Right lobe of liver (tissue), 4 donors: ENCODE results near the gene SEMA4D.

Experiments
- CTCF ChIP-seq, 4 donors: fragments of 200-600 bp in 3 of 4; fragments of 450-650 bp in 1 of 4; IDR thresholded peaks; one replicate each; pipeline versions ENCODE4 v1.5.1 to v1.8.0; 2016 to 2022; ENCODE audit warnings: antibody characterized with exemption in 4 of 4, mild to moderate bottlenecking in 2 of 4
- POLR2A ChIP-seq: fragments of 450-650 bp; IDR thresholded peaks from one replicate; pipeline ENCODE4 v1.6.1; 2017; ENCODE audit warnings: antibody characterized with exemption, mild to moderate bottlenecking
- donor health status: DM: no; HTN: no; CAD: no.
- donor health status: DM: no; HTN: no; CAD: no.
- donor health status: DM: no; HTN: yes; CAD: no.

GRCh38 chr9:89404074-89404473 is 93.8 kb downstream of the SEMA4D start:
- TF ChIP-seq POLR2A (no peak), CTCF (IDR thresholded peaks at IDR 0.05) (no peak)
